ENCODE results near the gene RIMBP2. TPM values are rescaled to one million over a fixed set of nuclear protein-coding genes. Genes with fewer than 3 reads are reported as not detected.

The RIMBP2 gene
- total RNA-seq, 1 donor from 2014 or later, result 0.99 TPM

GRCh38 chr12:130549361-130549760 is 166.7 kb downstream of the RIMBP2 start:
- Histone ChIP-seq H3K9me3 (ENCODE audit: low read depth) (no peaks in the 10 kb centered on the region), H3K9ac (no peak overlapping the region), H3F3A (ENCODE audit: low read depth) (no peaks in the 10 kb centered on the region), H3K4me1 (no peaks in the 10 kb centered on the region), H3K36me3 (no peaks in the 10 kb centered on the region), H3K27me3 (no peaks in the 10 kb centered on the region), H3K79me2 (ENCODE audit: low read depth) (no peaks in the 10 kb centered on the region), H3K27ac (no peak overlapping the region), H3K4me2 (no peak overlapping the region), H4K20me1 (ENCODE audit: low read depth) (no peaks in the 10 kb centered on the region), H2AFZ (replicated peaks) (no peak overlapping the region), H3K4me3 (no peak overlapping the region)
- H3K4me3 Mint-ChIP-seq, result no peak overlapping the region
- H3K4me1 Mint-ChIP-seq, result no peaks in the 10 kb centered on the region
- H3K27me3 Mint-ChIP-seq (ENCODE audit: insufficient read depth, low read depth), result no peaks in the 10 kb centered on the region
- no peak for DNase-seq (ENCODE audit: low spot score)
- no peak overlapping the region for H3K27ac Mint-ChIP-seq
- TF ChIP-seq EZH2 (IDR thresholded peaks at IDR 0.05), result no peak
- peaks cover 5% of the 10 kb centered on the region for H3K9me3 Mint-ChIP-seq
- no peaks in the 10 kb centered on the region for H3K36me3 Mint-ChIP-seq

DNA sequence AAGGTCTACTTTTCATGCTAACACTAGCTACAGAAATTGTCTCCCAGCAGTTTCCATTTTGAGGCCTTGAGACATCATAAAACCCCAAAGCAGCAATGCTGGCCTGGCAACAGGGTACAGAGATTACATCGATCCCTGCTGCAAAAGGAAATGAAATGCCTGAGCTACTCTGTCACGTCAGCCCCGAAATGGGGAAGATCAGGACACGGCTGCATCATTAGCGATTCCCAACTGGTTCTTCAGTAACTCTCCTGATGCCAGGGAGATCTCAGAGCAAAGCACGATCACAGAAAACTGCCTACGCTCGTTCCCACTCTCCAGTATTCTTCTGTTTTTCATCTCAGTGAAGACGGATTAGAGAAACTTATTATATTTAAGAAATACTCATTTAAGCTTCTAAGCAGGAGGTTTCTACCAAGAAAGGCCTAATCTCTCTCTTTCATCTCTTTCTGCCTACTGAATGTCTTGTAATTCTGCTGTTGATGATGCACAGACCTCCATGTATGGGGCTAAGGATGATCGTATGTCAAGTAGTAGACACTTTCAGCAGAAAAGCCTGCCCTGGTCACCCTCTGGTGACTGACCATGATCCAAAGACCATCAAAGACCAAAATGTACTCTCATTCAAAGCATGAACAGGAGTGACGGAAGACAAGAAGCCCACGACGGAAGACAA is 168.5 kb downstream of the RIMBP2 start:
- H3K4me3 ChIP-seq, result no peak overlapping the region
- H3K27ac ChIP-seq, result no peak overlapping the region
- TF ChIP-seq EZH2 (IDR thresholded peaks at IDR 0.05), result no peak
- TF ChIP-seq EZH2phosphoT487 (IDR thresholded peaks at IDR 0.05), result no peak

DNA sequence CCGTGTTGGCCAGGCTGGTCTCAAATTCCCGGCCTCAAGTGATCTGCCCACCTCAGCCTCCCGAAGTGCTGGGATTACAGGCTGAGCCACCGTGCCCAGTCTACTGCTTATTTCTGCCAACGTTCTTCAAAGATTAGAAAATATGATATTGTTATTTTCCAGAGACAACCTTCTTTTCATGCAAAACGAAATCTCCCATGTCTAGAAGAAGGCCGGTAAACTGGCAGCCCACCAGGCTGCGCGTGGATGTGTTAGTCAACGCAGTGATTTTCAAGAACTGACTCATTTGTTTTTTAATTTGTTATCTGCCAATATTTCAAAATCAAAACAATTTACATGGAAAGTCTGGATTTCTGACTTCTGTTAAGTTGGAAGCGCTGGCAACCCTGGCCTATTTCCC is 169.6 kb downstream of the RIMBP2 start:
- Histone ChIP-seq H3K9me3 (ENCODE audit: low read depth) (no peaks in the 10 kb centered on the region), H3F3A (ENCODE audit: low read depth) (no peaks in the 10 kb centered on the region), H3K36me3 (no peaks in the 10 kb centered on the region), H3K9ac (no peak overlapping the region), H3K79me2 (ENCODE audit: low read depth) (no peaks in the 10 kb centered on the region), H3K4me1 (no peaks in the 10 kb centered on the region), H2AFZ (replicated peaks) (no peak overlapping the region), H3K4me2 (no peak overlapping the region), H4K20me1 (ENCODE audit: low read depth) (no peaks in the 10 kb centered on the region), H3K27ac (no peak overlapping the region), H3K27me3 (no peaks in the 10 kb centered on the region), H3K4me3 (no peak overlapping the region)
- H3K27ac Mint-ChIP-seq, result no peak overlapping the region
- H3K36me3 Mint-ChIP-seq, result no peaks in the 10 kb centered on the region
- no peaks in the 10 kb centered on the region for H3K4me1 Mint-ChIP-seq
- no peaks in the 10 kb centered on the region for H3K27me3 Mint-ChIP-seq (ENCODE audit: insufficient read depth, low read depth)
- TF ChIP-seq EZH2phosphoT487 (IDR thresholded peaks at IDR 0.05) (no peak), EZH2 (IDR thresholded peaks at IDR 0.05) (no peak)
- DNase-seq (ENCODE audit: low spot score), result no peak
- no peak overlapping the region for H3K4me3 Mint-ChIP-seq
- peaks cover 2% of the 10 kb centered on the region for H3K9me3 Mint-ChIP-seq

More for the DNA sequence above, 168.5 kb downstream of the RIMBP2 start:
- Histone ChIP-seq H3K4me2 (no peak overlapping the region), H4K20me1 (ENCODE audit: low read depth) (no peaks in the 10 kb centered on the region), H3K79me2 (ENCODE audit: low read depth) (no peaks in the 10 kb centered on the region), H3K27me3 (no peaks in the 10 kb centered on the region), H3F3A (ENCODE audit: low read depth) (no peaks in the 10 kb centered on the region), H3K4me1 (no peaks in the 10 kb centered on the region), H2AFZ (replicated peaks) (no peak overlapping the region), H3K9me3 (ENCODE audit: low read depth) (no peaks in the 10 kb centered on the region), H3K36me3 (no peaks in the 10 kb centered on the region), H3K9ac (no peak overlapping the region)
- Mint-ChIP-seq H3K27me3 (ENCODE audit: insufficient read depth, low read depth) (no peaks in the 10 kb centered on the region), H3K4me1 (no peaks in the 10 kb centered on the region), H3K9me3 (peaks cover 5% of the 10 kb centered on the region), H3K4me3 (no peak overlapping the region), H3K27ac (no peak overlapping the region), H3K36me3 (no peaks in the 10 kb centered on the region)
- no peak for DNase-seq (ENCODE audit: low spot score)

DNA sequence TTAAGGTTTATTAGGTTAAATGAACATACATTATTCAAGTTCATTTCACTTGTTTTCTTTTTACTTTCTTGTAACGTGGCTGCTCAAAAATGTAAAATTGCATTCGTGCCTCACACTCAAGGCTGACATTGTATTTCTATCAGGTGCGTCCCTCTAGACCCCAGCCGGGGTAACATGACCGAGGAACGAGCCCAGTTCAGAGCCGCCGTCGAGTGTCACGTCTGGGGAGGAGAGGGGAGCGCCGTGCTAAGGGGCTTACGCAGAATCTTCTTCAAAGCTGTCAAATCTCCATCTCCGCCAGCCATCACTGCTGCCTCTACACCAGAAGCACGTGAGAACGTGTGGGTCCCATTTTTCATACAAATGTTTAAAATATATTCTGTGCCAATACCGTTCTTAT is 170.6 kb downstream of the RIMBP2 start:
- Histone ChIP-seq H3K4me3 (no peak overlapping the region), H3F3A (ENCODE audit: low read depth) (no peaks in the 10 kb centered on the region), H3K4me1 (no peaks in the 10 kb centered on the region), H3K4me2 (no peak overlapping the region), H3K9ac (no peak overlapping the region), H3K79me2 (ENCODE audit: low read depth) (no peaks in the 10 kb centered on the region), H3K27ac (no peak overlapping the region), H2AFZ (replicated peaks) (no peak overlapping the region), H3K36me3 (no peaks in the 10 kb centered on the region), H3K27me3 (no peaks in the 10 kb centered on the region), H3K9me3 (ENCODE audit: low read depth) (no peaks in the 10 kb centered on the region), H4K20me1 (ENCODE audit: low read depth) (no peaks in the 10 kb centered on the region)
- Mint-ChIP-seq H3K27ac (no peak overlapping the region), H3K27me3 (ENCODE audit: insufficient read depth, low read depth) (no peaks in the 10 kb centered on the region), H3K9me3 (peaks cover 2% of the 10 kb centered on the region), H3K4me3 (no peak overlapping the region), H3K36me3 (no peaks in the 10 kb centered on the region), H3K4me1 (no peaks in the 10 kb centered on the region)
- DNase-seq (ENCODE audit: low spot score), result no peak
- TF ChIP-seq EZH2phosphoT487 (IDR thresholded peaks at IDR 0.05) (no peak), EZH2 (IDR thresholded peaks at IDR 0.05) (no peak)
- TF ChIP-seq, protein P1, sequence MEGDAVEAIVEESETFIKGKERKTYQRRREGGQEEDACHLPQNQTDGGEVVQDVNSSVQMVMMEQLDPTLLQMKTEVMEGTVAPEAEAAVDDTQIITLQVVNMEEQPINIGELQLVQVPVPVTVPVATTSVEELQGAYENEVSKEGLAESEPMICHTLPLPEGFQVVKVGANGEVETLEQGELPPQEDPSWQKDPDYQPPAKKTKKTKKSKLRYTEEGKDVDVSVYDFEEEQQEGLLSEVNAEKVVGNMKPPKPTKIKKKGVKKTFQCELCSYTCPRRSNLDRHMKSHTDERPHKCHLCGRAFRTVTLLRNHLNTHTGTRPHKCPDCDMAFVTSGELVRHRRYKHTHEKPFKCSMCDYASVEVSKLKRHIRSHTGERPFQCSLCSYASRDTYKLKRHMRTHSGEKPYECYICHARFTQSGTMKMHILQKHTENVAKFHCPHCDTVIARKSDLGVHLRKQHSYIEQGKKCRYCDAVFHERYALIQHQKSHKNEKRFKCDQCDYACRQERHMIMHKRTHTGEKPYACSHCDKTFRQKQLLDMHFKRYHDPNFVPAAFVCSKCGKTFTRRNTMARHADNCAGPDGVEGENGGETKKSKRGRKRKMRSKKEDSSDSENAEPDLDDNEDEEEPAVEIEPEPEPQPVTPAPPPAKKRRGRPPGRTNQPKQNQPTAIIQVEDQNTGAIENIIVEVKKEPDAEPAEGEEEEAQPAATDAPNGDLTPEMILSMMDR (IDR thresholded peaks at IDR 0.05), result no peak

GRCh38 chr12:130540376-130540775 is 175.7 kb downstream of the RIMBP2 start:
- no peak for DNase-seq (ENCODE audit: low spot score)
- no peaks in the 10 kb centered on the region for H3K4me1 Mint-ChIP-seq
- Histone ChIP-seq H3F3A (ENCODE audit: low read depth) (no peaks in the 10 kb centered on the region), H3K27me3 (no peaks in the 10 kb centered on the region), H4K20me1 (ENCODE audit: low read depth) (no peaks in the 10 kb centered on the region), H3K9me3 (ENCODE audit: low read depth) (no peaks in the 10 kb centered on the region), H2AFZ (replicated peaks) (no peak overlapping the region), H3K9ac (no peak overlapping the region), H3K79me2 (ENCODE audit: low read depth) (no peaks in the 10 kb centered on the region), H3K27ac (no peak overlapping the region), H3K4me2 (no peak overlapping the region), H3K4me3 (no peak overlapping the region), H3K4me1 (no peaks in the 10 kb centered on the region), H3K36me3 (no peaks in the 10 kb centered on the region)
- TF ChIP-seq EZH2 (IDR thresholded peaks at IDR 0.05) (no peak), EZH2phosphoT487 (IDR thresholded peaks at IDR 0.05) (no peak)
- TF ChIP-seq, protein P1 (IDR thresholded peaks at IDR 0.05), result no peak
- H3K4me3 Mint-ChIP-seq, result no peak overlapping the region
- H3K9me3 Mint-ChIP-seq, result peaks cover 2% of the 10 kb centered on the region
- H3K36me3 Mint-ChIP-seq, result no peaks in the 10 kb centered on the region
- H3K27ac Mint-ChIP-seq, result no peak overlapping the region
- peaks cover 5% of the 10 kb centered on the region for H3K27me3 Mint-ChIP-seq (ENCODE audit: insufficient read depth, low read depth)
